ENCODE measurements around the gene GSTA2.
"Not testable (repeated sequence)": the region's sequence is repeated elsewhere in the genome, so short reads cannot be mapped to it uniquely, and the experiment has no call there.

GRCh38 chr6:52769399-52769798, 6.1 kb upstream of the GSTA2 start:
- not testable (repeated sequence) for TF ChIP-seq CTCF, POLR2A (IDR thresholded peaks at IDR 0.05)

All from esophagus squamous epithelium (tissue), 4 donors.